A673 (cell line): ENCODE data around the gene DIS3L2. TPM values are rescaled to one million over a fixed set of nuclear protein-coding genes. Genes with fewer than 3 reads are reported as not detected.

ENCODE experiments used
- BruUV-seq: library from RNA; stranded (reverse); fragments of 400-500 nt; replicated peaks from 2 replicates; lab custom pipeline; 2021; lab: Mats Ljungman, UMichigan
- CTCF ChIA-PET: fragments of 300-600 bp; sonication (Branson Sonifier 250); formaldehyde crosslinking; loops from one replicate; lab custom pipeline; 2022; ENCODE audit warnings: antibody characterized with exemption; lab: Charles Lee
- POLR2A ChIA-PET: fragments of 300-600 bp; sonication (Branson Sonifier 250); formaldehyde crosslinking; loops from one replicate; lab custom pipeline; 2022; ENCODE audit warnings: antibody characterized with exemption; ENCODE audit not compliant: low non-redundant PET; lab: Charles Lee
- DNase-seq: peaks from one replicate; pipeline ENCODE4 v3.0.0-alpha.2; 2015; ENCODE audit warnings: low spot score
- H3K27ac ChIP-seq: fragments of 200-600 bp; sonication (generic); 2 replicates; pipeline ENCODE4 v1.5.1; 2016; ENCODE audit warnings: mixed run types, low read depth, mild to moderate bottlenecking, mixed read lengths, antibody characterized with exemption, low read length; ENCODE audit not compliant: poor library complexity, severe bottlenecking
- H3K27me3 ChIP-seq: fragments of 200-600 bp; sonication (generic); replicated peaks from 2 replicates; pipeline ENCODE4 v1.6.1; 2017; ENCODE audit warnings: mixed run types, low read depth, mild to moderate bottlenecking, mixed read lengths, antibody characterized with exemption, low read length; ENCODE audit not compliant: insufficient read depth, poor library complexity
- H3K36me3 ChIP-seq: fragments of 200-600 bp; sonication (generic); 2 replicates; pipeline ENCODE4 v1.6.1; 2016; ENCODE audit warnings: mixed run types, mild to moderate bottlenecking, mixed read lengths, antibody characterized with exemption, low read length; ENCODE audit not compliant: insufficient read depth, poor library complexity, severe bottlenecking
- H3K4me1 ChIP-seq: fragments of 200-600 bp; sonication (generic); 2 replicates; pipeline ENCODE4 v1.6.1; 2017; ENCODE audit warnings: mixed run types, mild to moderate bottlenecking, mixed read lengths, antibody characterized with exemption, low read length; ENCODE audit not compliant: insufficient read depth, poor library complexity, severe bottlenecking
- H3K4me3 ChIP-seq: fragments of 200-600 bp; sonication (generic); 2 replicates; pipeline ENCODE4 v1.5.1; 2016; ENCODE audit warnings: low read depth, mixed run types, mild to moderate bottlenecking, mixed read lengths, low read length; ENCODE audit not compliant: poor library complexity, severe bottlenecking
- H3K9me3 ChIP-seq: fragments of 200-600 bp; sonication (generic); 2 replicates; pipeline ENCODE4 v1.6.1; 2016; ENCODE audit warnings: mixed run types, low read depth, mild to moderate bottlenecking, mixed read lengths, antibody characterized with exemption, low read length; ENCODE audit not compliant: poor library complexity, severe bottlenecking
- EZH2 ChIP-seq: fragments of 200-600 bp; sonication (generic); IDR thresholded peaks from 2 replicates; pipeline ENCODE4 v1.6.1; 2017; ENCODE audit warnings: borderline replicate concordance, low read depth, mild to moderate bottlenecking, mixed read lengths, antibody characterized with exemption, low read length; ENCODE audit not compliant: poor library complexity, severe bottlenecking
- intact Hi-C: fragments of 100-400 bp; cut with micrococcal nuclease; formaldehyde crosslinking; loops from one replicate; pipeline ENCODE4 v1.10.0; 2022; ENCODE audit not compliant: unreplicated experiment
- total RNA-seq: library from RNA; stranded (reverse); gene quantifications from 2 replicates; pipeline ENCODE4 v1.2.3, GENCODE V29; 2021
- TF ChIP-seq, protein P1 (sequence below): fragments of 300-800, 200-600 bp; sonication (generic); conservative IDR thresholded peaks from 2 replicates; pipeline ENCODE4 v1.5.1; 2017; ENCODE audit warnings: low read depth, mild to moderate bottlenecking, antibody characterized with exemption, low read length, moderate library complexity, mixed read lengths

DIS3L2 gene
- total RNA-seq, 1 experiment from 2014 or later: 38.7 TPM

DNA sequence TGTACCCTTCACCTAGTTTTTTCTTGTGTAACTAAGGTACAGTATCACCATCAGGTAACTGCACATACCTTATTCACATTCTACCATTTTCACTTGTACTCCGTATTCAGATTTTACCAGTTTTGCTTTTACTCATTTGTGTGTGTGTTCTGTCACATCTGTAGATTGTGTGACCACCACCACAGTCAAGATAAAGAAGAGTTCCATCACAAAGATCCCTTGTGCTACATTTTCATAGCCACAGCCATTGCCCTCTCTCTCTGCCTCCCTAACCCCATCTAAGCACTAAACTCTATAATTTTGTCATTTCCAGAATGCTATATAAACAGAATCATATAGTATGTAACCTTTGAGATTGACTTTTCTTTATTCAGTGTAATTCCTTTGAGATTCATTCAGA lies 23.5 kb downstream of the DIS3L2 start:
- POLR2A ChIA-PET: no interaction called here

DNA sequence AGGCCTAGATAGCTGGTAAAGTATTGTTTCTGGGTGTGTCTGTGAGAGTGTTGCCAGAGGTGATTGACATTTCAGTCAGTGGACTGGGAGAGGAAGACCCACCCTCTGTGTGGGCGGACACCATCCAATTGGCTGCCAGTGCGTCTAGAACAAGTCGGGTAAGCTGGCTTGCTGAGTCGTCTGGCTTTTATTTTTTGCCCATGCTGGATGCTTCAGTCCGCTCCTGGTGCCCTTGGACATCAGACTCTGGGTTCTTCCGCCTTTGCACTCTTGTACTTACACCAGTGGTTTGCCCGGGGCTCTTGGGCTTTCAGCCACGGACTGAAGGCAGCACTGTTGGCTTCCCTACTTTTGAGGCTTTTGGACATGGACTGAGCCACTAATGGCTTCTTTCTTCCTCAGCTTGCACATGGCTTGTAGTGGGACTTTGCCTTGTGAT lies 24.3 kb downstream of the DIS3L2 start:
- POLR2A ChIA-PET: no interaction called here
- no TSS peak for BruUV-seq
- Histone ChIP-seq H3K9me3 (no peaks in the 10 kb centered on the region), H3K27ac (peak overlapping the region; percentile 53), H3K27me3 (no peaks in the 10 kb centered on the region), H3K4me1 (peaks cover 37% of the 10 kb centered on the region), H3K36me3 (no peaks in the 10 kb centered on the region), H3K4me3 (no peak overlapping the region)
- TF ChIP-seq EZH2: no peak
- TF ChIP-seq, protein P1, sequence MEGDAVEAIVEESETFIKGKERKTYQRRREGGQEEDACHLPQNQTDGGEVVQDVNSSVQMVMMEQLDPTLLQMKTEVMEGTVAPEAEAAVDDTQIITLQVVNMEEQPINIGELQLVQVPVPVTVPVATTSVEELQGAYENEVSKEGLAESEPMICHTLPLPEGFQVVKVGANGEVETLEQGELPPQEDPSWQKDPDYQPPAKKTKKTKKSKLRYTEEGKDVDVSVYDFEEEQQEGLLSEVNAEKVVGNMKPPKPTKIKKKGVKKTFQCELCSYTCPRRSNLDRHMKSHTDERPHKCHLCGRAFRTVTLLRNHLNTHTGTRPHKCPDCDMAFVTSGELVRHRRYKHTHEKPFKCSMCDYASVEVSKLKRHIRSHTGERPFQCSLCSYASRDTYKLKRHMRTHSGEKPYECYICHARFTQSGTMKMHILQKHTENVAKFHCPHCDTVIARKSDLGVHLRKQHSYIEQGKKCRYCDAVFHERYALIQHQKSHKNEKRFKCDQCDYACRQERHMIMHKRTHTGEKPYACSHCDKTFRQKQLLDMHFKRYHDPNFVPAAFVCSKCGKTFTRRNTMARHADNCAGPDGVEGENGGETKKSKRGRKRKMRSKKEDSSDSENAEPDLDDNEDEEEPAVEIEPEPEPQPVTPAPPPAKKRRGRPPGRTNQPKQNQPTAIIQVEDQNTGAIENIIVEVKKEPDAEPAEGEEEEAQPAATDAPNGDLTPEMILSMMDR: no peak
- CTCF ChIA-PET: no interaction called here
- peak; percentile 62 for DNase-seq
- intact Hi-C loops: no loop called here

More for the DNA sequence above, 23.5 kb downstream of the DIS3L2 start:
- no TSS peak for BruUV-seq
- Histone ChIP-seq H3K4me1 (peaks cover 37% of the 10 kb centered on the region), H3K9me3 (no peaks in the 10 kb centered on the region), H3K4me3 (no peak overlapping the region), H3K27me3 (no peaks in the 10 kb centered on the region), H3K36me3 (no peaks in the 10 kb centered on the region), H3K27ac (no peak overlapping the region)
- intact Hi-C loops: no loop called here
- CTCF ChIA-PET: no interaction called here
- TF ChIP-seq, protein P1: no peak
- no peak for TF ChIP-seq EZH2
- no peak for DNase-seq

DNA sequence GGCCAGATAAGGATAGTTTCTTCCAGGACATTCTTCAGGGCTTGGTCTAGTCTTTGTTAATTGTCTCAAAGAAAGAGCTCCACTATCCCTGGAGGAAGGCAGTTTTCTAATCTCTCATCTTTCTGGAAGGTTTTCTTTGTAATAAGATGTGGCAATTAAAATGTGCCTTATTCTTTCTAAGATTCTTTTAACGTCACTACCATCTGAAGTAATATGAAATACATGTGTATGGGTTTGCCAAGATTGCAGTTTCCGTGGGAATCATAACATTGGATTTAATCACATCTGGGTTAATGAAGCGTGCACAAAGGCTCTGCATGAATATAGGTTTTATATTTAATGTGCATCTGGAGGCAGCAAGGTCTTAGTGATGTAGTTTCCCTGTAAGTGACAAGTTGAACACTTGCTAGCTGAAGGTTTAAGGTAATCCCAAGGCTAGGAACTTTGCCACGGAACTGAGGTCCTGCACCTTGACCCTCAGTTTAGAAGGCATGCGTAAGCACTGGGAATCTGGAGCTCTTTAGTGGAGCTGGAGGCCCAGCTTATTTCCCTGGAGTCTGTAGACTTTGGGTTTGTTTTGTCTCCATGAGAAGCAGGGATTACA lies 25.7 kb downstream of the DIS3L2 start:
- CTCF ChIA-PET: interaction anchor here (0.6 kb wide), 1 partner anchor 272 kb away, joined by 3 read pairs; no protein-coding TSS in a partner anchor
- no peak for TF ChIP-seq EZH2
- TF ChIP-seq, protein P1: no peak
- H3K9me3 ChIP-seq: no peaks in the 10 kb centered on the region
- POLR2A ChIA-PET: no interaction called here
- intact Hi-C loops: no loop called here
- H3K4me1 ChIP-seq: peaks cover 42% of the 10 kb centered on the region
- H3K27ac ChIP-seq: peak overlapping the region; percentile 53
- no peaks in the 10 kb centered on the region for H3K36me3 ChIP-seq
- no peaks in the 10 kb centered on the region for H3K27me3 ChIP-seq
- peak; percentile 52 for DNase-seq
- H3K4me3 ChIP-seq: no peak overlapping the region
- no TSS peak for BruUV-seq
